NCI-H146 (cell line): ENCODE data around the gene CPXM2.

Source experiments
- DNase-seq: peaks from one replicate; lab custom pipeline; 2025; lab: John Stamatoyannopoulos, UW

Gene CPXM2

GRCh38 chr10:123796736-123797135, 94.9 kb downstream of the CPXM2 start:
- DNase-seq: no peak

- no peak for DNase-seq
These were observed 95.6 kb downstream of the CPXM2 start for GRCh38 chr10:123795846-123796590.

DNA sequence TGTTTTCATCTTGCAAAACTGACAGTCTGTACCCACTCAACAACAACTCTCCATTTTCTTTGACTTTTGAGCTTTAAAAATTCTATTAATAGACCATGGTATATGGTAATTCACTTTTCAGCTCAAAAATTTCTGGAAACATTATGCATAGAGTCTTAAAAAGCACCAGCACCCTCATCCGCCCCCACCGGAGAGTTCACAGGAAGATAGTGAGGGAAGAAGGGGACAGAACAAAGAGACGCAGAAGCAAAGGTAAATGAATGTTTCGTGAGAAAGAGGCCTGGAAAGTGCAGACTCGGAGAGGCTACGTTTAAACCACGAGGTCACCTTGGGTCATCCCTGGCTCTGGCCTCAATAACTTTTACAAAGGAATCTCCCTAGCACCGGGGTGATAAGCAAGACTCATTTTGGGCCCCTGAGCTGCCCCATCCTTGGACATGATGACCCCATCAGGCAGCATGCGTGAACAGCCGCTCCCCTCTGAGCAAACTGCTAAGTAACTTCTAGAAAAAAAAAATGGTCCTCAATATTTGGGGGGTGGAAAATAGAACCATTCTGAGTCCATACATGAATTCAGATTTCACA, 96.3 kb downstream of the CPXM2 start:
- DNase-seq: no peak

DNA sequence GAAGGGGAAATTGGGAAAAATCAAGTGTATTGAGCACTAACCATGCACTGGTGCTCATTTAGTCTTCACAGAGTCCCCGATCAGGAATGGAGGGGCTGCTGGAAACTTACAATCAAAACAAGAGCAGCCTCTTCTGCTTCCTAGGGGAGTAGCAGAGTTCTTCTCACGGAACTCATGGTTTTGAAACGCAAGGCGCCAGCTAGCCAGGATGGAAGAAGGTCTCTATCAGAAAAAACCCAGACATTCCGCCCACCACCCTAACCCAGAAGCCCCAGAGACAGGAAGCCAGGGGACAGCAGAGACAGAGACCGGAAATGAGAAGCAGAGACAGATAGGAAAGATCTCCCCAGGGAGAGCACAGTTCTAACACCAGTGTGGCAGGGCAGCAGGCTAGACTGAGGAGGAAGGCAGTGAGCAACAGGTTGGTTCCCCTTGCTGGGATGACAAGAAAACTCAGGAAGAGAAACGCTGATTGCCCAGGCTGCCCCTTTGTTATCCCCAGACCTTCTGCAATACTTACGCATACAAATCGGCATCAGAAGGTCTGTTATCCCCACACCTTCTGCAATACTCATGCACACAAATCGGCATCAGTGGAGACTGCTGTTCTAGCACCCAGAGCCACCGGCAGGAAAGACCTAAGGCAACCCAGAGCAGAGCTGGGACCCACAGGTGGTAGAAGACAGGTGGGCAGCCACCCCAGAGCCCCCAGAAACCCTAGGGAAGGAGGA, 99.2 kb downstream of the CPXM2 start:
- DNase-seq: no peak

- DNase-seq: no peak
These were observed 101.3 kb downstream of the CPXM2 start for GRCh38 chr10:123790132-123790885.

GRCh38 chr10:123788981-123789380, 102.6 kb downstream of the CPXM2 start:
- no peak for DNase-seq

GRCh38 chr10:123787566-123787965, 104.0 kb downstream of the CPXM2 start:
- DNase-seq: no peak

DNA sequence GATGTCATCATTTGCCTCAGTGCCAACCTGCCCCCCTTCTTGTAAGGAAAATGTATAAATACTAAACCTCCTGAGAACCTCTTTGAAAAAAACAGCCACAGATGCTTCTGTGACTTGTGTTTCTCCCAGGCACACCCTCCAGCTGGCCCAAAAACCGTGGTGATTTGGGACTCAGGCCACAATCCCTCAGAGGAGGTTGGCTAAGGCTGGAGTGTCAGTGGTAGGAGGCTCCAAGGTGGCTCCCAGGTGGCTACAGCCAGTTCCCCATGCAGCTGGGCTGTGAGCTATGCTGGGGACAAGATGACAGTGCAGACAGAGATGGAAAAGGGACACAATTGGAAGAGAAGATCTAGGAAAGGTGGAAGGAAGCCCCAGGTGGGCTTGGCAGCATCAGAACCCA, 104.7 kb downstream of the CPXM2 start:
- DNase-seq: no peak

GRCh38 chr10:123786306-123786705, 105.3 kb downstream of the CPXM2 start:
- no peak for DNase-seq

DNA sequence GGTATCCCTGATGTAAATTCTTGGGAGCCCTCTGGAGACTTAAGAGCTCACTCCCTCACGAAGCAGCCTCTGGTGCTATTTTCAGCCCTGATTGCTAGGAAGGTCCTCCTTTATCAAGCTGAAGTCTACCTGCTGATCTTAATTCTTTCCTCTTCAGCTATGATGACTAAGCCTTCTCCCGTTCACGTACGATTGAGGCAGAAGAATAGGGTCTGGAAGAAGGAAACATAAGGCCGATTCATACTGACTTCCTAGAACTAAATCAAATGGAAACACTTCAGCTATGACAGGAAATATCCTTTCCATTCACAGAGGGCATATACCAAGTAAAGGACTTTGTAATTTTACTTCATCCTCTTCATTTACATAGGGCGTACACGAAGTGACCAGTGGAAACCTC, 107.0 kb downstream of the CPXM2 start:
- DNase-seq: no peak

DNA sequence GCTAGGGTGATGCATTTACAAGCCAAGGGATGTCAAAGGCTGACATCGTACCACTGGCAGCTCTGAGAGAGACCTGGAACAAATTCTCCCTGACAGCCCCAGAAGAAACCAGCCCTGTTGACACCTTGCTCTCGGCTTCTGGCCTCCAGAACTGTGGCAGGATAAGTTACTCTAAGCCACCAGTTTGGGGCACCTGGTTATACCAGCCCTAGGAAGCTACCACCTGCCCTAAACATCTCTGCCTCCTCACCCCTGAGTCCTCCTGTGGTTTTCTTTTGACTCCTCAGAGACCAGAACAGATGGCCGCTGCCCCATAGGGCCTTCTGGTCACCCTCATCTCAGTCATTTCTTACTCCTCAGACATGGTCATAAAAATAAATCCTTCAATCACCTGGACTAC, 107.4 kb downstream of the CPXM2 start:
- no peak for DNase-seq

GRCh38 chr10:123783296-123783695, 108.3 kb downstream of the CPXM2 start:
- DNase-seq: no peak

DNA sequence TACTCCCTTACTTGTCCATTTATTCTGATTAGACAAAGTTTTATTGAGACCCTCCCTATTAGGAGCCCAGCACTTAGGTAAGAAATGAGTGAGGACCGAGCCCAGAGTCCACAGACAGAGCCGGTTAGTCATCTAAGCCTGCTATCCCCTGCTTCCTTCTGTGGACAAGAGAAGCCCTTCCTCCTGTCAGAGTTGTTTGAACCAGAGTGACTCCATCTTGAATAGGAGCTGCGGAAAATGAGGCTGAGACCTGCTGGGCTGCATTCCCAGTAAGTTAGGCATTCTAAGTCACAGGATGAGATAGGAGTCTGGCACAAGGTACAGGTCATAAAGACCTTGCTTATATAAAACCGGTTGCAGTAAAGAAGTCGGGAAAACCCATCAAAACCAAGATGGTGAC, 109.1 kb downstream of the CPXM2 start:
- no peak for DNase-seq

GRCh38 chr10:123781956-123782500, 109.6 kb downstream of the CPXM2 start:
- DNase-seq: no peak

DNA sequence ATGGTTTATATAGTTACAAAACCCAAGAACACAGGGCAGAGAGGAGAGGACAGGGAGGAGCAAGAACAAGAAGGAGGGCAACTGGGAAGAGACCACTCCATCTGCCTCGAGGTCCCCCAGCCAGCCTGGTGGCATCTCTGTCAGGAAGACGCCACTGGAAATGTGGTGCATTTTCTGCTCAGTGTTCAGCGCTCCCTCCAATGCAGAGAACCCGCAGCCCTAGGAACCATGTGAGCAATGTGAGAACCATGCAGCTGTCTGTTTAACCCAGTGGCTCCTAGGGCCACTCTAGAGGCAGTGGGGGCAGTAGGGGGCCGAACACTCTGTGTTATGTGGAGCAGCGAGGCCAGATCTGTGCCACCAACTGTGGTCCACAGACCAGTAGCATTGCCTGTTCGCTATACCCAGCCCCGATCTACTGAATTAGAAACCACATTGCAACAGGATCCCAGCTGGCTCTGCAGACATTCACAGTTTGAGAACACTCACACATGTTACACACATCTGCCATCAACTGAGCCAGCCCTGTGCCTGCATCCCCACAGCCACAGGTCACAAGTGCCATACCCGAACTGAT, 110.2 kb downstream of the CPXM2 start:
- no peak for DNase-seq

DNA sequence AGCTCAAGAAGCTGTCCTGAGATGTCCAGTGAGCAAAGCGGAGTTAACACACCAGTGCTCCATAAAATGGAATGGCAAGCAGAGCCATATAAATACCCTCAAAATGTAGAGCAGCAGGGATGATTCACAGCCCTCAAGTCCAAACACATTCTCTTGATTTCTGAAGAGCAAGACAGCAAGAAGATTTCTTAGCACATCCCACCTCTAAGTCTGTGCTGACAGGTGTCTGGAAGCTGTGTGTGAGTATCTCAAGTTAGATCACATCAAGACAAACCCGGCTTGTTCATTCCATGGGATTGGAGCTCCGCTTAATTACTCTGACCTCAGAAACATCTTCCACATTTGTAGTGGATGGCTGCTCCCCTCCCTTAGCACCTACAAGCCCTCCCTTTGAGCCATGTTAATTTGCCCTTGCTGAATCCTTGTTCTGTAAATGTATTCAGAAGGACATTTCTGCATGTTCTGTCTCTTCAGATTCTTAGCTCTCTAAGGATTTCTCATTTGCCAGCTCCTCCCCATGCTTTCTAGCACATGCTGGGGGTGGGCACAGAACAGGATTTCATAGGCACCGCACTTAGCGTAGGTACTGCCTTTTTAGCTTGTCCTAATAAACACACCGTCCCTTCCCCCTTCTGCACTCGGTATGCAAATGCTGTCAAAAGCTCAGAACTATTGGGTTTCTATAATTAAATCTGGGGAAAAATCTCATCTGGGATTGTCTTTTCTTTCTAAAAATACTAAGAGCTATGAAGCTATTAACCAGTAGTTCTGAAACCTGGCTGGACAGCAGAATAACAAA, 112.7 kb downstream of the CPXM2 start:
- no peak for DNase-seq

DNA sequence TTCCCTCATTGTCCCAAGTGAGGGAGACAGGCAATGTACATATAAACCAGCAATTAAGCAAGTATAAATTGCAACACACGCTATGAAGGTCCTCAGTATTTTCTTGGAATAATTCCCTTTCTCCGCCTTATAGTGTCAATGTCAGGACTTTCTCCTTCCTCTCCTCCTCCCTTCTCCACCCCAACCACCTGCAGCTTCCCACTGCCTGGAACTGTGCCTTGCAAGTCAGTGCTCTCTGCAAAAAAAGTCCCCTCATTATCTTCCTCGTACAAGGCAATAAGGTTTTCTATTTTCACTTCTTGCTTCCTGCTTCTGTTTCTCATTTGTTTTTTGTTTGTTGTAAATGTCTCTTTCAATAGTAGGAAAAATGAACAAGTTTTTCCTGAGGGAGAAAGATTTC, 113.7 kb downstream of the CPXM2 start:
- no peak for DNase-seq

DNA sequence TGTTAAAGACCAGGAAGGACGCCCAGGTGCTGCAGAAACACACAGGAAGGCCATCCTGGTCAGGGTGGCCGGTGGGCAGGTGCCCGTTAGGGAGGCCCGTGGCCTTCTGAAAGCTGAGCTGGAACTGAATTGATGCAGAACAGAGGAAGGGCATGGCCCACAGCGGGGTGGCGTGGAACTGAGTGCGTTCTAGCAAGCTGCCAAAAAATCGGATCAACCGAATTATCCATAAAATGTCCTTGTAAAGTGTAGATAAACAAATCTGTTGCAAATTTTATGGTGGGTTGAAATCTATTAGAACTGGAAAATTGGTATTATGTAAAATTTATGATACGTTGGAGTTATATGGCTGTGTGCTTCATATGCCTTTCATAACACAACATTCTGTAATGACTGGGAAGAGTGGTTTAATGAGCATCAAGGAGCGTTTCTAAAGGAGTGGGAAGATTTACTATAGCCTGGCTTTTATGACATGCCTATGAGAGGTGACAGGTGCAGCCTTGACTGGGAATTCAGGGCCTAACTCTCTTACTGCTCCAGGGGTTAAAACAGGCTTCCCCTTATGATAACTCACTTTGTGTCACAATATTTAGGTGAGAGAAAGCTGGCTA, 117.4 kb downstream of the CPXM2 start:
- DNase-seq: no peak

DNA sequence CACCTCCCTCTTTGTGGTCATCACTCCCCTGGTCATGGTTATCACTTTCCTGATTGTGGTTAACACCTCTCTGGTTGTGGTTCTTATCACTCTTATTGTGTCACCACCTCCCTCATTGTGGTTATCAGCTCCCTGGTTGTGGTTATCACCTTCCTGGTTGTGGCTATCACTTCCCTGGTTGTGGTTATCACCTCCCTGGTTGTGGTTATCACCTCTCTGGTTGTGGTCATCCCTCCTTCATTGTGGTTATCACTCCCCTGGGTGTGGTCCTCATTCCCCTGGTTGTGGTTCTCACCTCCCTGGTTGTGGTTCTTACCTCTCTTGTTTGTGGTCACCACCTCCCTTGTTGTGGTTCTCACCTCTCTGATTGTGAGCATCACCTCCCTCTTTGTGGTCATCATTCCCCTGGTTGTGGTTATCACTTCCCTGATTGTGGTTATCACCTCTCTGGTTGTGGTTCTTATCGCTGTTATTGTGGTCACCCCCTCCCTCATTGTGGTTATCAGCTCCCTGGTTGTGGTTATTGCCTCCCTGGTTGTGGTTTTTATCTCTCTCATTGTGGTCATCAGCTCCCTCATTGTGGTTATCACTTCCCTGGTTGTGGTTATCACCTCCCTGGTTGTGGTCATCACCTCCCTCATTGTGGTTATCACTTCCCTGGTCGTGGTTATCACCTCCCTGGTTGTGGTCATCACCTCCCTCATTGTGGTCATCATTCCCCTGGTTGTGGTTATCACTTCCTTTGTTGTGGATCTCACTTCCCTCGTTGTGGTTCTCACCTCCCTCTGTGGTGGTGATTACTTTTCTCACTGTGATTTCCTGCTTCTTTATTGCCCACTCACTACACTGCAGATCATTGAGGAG, 118.7 kb downstream of the CPXM2 start:
- DNase-seq: no peak
